Nephron progenitor cell (in vitro differentiated cells): Measurements from ENCODE around the gene TMEM30A.

Experiments used
- DNase-seq: peaks from one replicate; pipeline ENCODE4 v3.0.0; 2021
- H3K27ac Mint-ChIP-seq: 2 replicates; pipeline ENCODE4 v1.8.0; 2021; ENCODE audit warnings: mild to moderate bottlenecking, moderate library complexity, mixed read lengths
- H3K27me3 Mint-ChIP-seq: 2 replicates; pipeline ENCODE4 v1.8.0; 2021; ENCODE audit warnings: mild to moderate bottlenecking, low read depth, mixed read lengths; ENCODE audit not compliant: poor library complexity
- H3K36me3 Mint-ChIP-seq: 2 replicates; pipeline ENCODE4 v1.8.0; 2021; ENCODE audit warnings: low read depth, mixed read lengths
- H3K4me1 Mint-ChIP-seq: 2 replicates; pipeline ENCODE4 v1.8.0; 2021; ENCODE audit warnings: mixed read lengths
- H3K4me3 Mint-ChIP-seq: 2 replicates; pipeline ENCODE4 v1.8.0; 2021; ENCODE audit warnings: mild to moderate bottlenecking, moderate library complexity, mixed read lengths
- H3K9me3 Mint-ChIP-seq: 2 replicates; pipeline ENCODE4 v1.8.0; 2021; ENCODE audit warnings: mild to moderate bottlenecking, moderate library complexity, mixed read lengths
- TF ChIP-seq, protein P1 (sequence below): fragments of 200-600 bp; sonication (generic); IDR thresholded peaks from 2 replicates; pipeline ENCODE4 v1.5.0; 2021; ENCODE audit warnings: antibody characterized with exemption

Gene TMEM30A

GRCh38 chr6:75211920-75212590 is 72.5 kb downstream of the TMEM30A start:
- DNase-seq, result no peak
- no peak overlapping the region for H3K27ac Mint-ChIP-seq
- peaks cover 34% of the 10 kb centered on the region for H3K27me3 Mint-ChIP-seq
- no peaks in the 10 kb centered on the region for H3K9me3 Mint-ChIP-seq
- H3K4me1 Mint-ChIP-seq, result peaks cover 41% of the 10 kb centered on the region
- no peak overlapping the region for H3K4me3 Mint-ChIP-seq
- no peaks in the 10 kb centered on the region for H3K36me3 Mint-ChIP-seq
- TF ChIP-seq, protein P1, sequence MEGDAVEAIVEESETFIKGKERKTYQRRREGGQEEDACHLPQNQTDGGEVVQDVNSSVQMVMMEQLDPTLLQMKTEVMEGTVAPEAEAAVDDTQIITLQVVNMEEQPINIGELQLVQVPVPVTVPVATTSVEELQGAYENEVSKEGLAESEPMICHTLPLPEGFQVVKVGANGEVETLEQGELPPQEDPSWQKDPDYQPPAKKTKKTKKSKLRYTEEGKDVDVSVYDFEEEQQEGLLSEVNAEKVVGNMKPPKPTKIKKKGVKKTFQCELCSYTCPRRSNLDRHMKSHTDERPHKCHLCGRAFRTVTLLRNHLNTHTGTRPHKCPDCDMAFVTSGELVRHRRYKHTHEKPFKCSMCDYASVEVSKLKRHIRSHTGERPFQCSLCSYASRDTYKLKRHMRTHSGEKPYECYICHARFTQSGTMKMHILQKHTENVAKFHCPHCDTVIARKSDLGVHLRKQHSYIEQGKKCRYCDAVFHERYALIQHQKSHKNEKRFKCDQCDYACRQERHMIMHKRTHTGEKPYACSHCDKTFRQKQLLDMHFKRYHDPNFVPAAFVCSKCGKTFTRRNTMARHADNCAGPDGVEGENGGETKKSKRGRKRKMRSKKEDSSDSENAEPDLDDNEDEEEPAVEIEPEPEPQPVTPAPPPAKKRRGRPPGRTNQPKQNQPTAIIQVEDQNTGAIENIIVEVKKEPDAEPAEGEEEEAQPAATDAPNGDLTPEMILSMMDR, result no peak

GRCh38 chr6:75210885-75211739 is 73.5 kb downstream of the TMEM30A start:
- Mint-ChIP-seq H3K9me3 (no peaks in the 10 kb centered on the region), H3K36me3 (no peaks in the 10 kb centered on the region), H3K4me3 (no peak overlapping the region), H3K27me3 (peaks cover 43% of the 10 kb centered on the region), H3K27ac (no peak overlapping the region), H3K4me1 (peaks cover 51% of the 10 kb centered on the region)
- TF ChIP-seq, protein P1, result peak; percentile 82
- peak; percentile 52 for DNase-seq

GRCh38 chr6:75209184-75209723 is 75.3 kb downstream of the TMEM30A start:
- H3K36me3 Mint-ChIP-seq, result no peaks in the 10 kb centered on the region
- H3K9me3 Mint-ChIP-seq, result no peaks in the 10 kb centered on the region
- H3K27me3 Mint-ChIP-seq, result peaks cover 62% of the 10 kb centered on the region
- H3K27ac Mint-ChIP-seq, result no peak overlapping the region
- TF ChIP-seq, protein P1, result no peak
- peak overlapping the region; percentile 71 for H3K4me3 Mint-ChIP-seq
- H3K4me1 Mint-ChIP-seq, result peaks cover 69% of the 10 kb centered on the region
- DNase-seq, result no peak

GRCh38 chr6:75208298-75209183 is 76.1 kb downstream of the TMEM30A start:
- H3K27ac Mint-ChIP-seq, result no peak overlapping the region
- H3K4me1 Mint-ChIP-seq, result peaks cover 73% of the 10 kb centered on the region
- peaks cover 69% of the 10 kb centered on the region for H3K27me3 Mint-ChIP-seq

More at GRCh38 chr6:75208298-75209183, 76.1 kb downstream of the TMEM30A start:
- H3K4me3 Mint-ChIP-seq, result peak overlapping the region; percentile 79
- H3K36me3 Mint-ChIP-seq, result no peaks in the 10 kb centered on the region
- TF ChIP-seq, protein P1, result peak; percentile 88
- peak; percentile 93 for DNase-seq
- no peaks in the 10 kb centered on the region for H3K9me3 Mint-ChIP-seq
